ENCODE data around the gene NISCH. TPM values are rescaled to one million over a fixed set of nuclear protein-coding genes. Genes with fewer than 3 reads are reported as not detected.

NISCH gene
- total RNA-seq, 1 experiment from 2014 or later = 72.8 TPM

DNA sequence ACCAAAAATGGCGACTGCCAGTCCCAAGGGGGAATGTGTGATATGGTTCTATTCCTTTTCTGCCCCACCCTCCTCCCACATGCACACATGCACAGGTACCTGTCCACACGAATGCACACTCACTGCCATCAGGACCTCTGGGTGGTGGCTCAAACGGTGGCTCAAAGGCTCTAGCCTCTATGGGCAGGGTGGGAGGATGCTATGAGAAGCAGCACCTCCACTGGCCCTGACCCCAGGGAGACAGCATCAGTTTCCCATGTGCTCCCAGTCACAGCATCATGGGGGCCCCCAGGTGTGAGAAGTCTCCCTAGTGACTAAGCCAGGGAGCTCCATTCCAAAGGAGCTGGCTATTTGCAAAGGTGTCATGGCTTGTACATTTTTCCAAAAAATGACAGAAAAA is 26.4 kb upstream of the NISCH start:
- Histone ChIP-seq H3K27ac (ENCODE audit: low read depth, low read length) (no peak overlapping the region), H3K9ac (ENCODE audit: low read length) (no peak overlapping the region), H3K4me3 (replicated peaks in 1 of 2; ENCODE audit: low read depth in 1 of 2, low read length in 2 of 2) (no peak overlapping the region), H4K20me1 (ENCODE audit: insufficient read depth) (no peaks in the 10 kb centered on the region), H3K36me3 (ENCODE audit: control insufficient read depth in 1 of 2, insufficient read depth in 2 of 2, low read length in 2 of 2) (no peaks in the 10 kb centered on the region), H3K4me2 (ENCODE audit: low read length) (no peak overlapping the region), H3K9me3 (ENCODE audit: control insufficient read depth in 1 of 2, insufficient read depth in 1 of 2, low read depth in 1 of 2, low read length in 2 of 2) (no peaks in the 10 kb centered on the region), H3K9me2 (ENCODE audit: insufficient read depth) (no peaks in the 10 kb centered on the region), H2AFZ (ENCODE audit: low read depth, low read length, poor library complexity, severe bottlenecking) (peak overlapping the region; percentile 60), H3K27me3 (ENCODE audit: insufficient read depth, low read length) (no peaks in the 10 kb centered on the region), H3K79me2 (ENCODE audit: insufficient read depth, low read length) (no peaks in the 10 kb centered on the region), H3K4me1 (ENCODE audit: control insufficient read depth in 1 of 2, insufficient read depth in 2 of 2, low read length in 2 of 2) (no peaks in the 10 kb centered on the region)
- CTCF ChIA-PET = no interaction called here
- 0 out of 2 replicates have a peak, but pooled peaks have one; percentile 5 for ATAC-seq
- intact Hi-C loops (cut with micrococcal nuclease) = no loop called here
- POLR2A ChIA-PET = no interaction called here
- no TSS peak for BruUV-seq (replicated peaks)
- no peak for TF ChIP-seq TCF7L2 (IDR thresholded peaks at IDR 0.05; ENCODE audit: borderline replicate concordance, extremely low read depth, insufficient read depth, insufficient read length)
- no peak for TF ChIP-seq EZH2phosphoT487 (IDR thresholded peaks at IDR 0.05; ENCODE audit: borderline replicate concordance)
- no peak for TF ChIP-seq FOSL1 (IDR thresholded peaks at IDR 0.05; ENCODE audit: low read depth)
- no peak for TF ChIP-seq EGR1 (IDR thresholded peaks at IDR 0.05; ENCODE audit: low read depth)
- TF ChIP-seq CBX3 (IDR thresholded peaks at IDR 0.05; ENCODE audit: low read depth) = no peak
- TF ChIP-seq ZNF274 (IDR thresholded peaks at IDR 0.05; ENCODE audit: low read depth, low read length) = no peak
- no peak for TF ChIP-seq POLR2A (IDR thresholded peaks at IDR 0.05; ENCODE audit: borderline replicate concordance, extremely low read depth, insufficient read depth, insufficient read length)
- no peak for TF ChIP-seq SIN3A (IDR thresholded peaks at IDR 0.05; ENCODE audit: low read depth)
- no peak for TF ChIP-seq SP1 (IDR thresholded peaks at IDR 0.05; ENCODE audit: low read depth)
- DNase-seq (ENCODE audit: low read depth, low spot score) = no peak
- RAD21 ChIA-PET (ENCODE audit: low non-redundant PET in 1 of 2, low total read pairs in 2 of 2, uncharacterized antibody in 2 of 2, unreplicated experiment in 2 of 2) = interaction anchor here in 1 of 2 experiments (0.6 kb wide), 1 partner anchor 119 kb away, joined by 3 read pairs; no protein-coding TSS in a partner anchor

DNA sequence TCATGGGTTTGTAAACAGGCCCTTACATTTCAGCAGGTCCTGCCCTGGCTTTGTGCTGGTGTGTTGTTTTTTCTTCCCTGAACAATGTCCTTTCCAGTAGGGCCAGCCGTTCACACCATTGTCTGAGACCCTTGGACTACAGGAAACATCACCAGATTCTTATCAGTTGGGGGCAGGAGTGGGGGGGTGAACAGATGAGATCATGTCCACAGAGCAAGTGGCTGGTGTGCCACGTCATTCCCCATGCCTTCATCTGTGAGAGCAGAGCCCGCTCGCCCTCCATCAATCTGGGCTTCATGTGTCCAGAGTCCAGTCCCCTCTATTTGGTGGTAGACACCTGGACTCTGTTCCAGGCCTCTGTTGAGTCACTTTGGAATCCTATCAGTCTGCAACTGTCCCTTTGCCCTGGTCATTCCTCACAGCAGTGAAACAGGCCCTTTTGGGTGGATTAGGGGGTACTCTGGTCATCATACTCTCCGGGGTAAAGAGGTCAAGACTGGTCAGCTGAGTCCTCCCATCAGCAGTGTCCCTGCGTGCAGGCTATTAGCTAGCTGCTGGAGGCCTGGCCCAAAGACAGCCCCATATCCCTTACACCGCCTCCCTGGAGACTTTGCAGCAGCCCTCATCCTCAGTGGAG is 25.5 kb upstream of the NISCH start:
- H3K4me3 ChIP-seq (replicated peaks in 1 of 2; ENCODE audit: low read depth in 1 of 2, low read length in 2 of 2) = no peak overlapping the region
- ChIA-PET POLR2A (no interaction called here), CTCF (no interaction called here), RAD21 (ENCODE audit: low non-redundant PET in 1 of 2, low total read pairs in 2 of 2, uncharacterized antibody in 2 of 2, unreplicated experiment in 2 of 2) (interaction anchor here in 1 of 2 experiments (0.6 kb wide), 1 partner anchor 118 kb away, joined by 3 read pairs; no protein-coding TSS in a partner anchor)
- no peaks in the 10 kb centered on the region for H3K9me3 ChIP-seq (ENCODE audit: control insufficient read depth in 1 of 2, insufficient read depth in 1 of 2, low read depth in 1 of 2, low read length in 2 of 2)
- no peak overlapping the region for H2AFZ ChIP-seq (ENCODE audit: low read depth, low read length, poor library complexity, severe bottlenecking)
- intact Hi-C loops (cut with micrococcal nuclease) = no loop called here
- H3K9ac ChIP-seq (ENCODE audit: low read length) = no peak overlapping the region
- H3K4me2 ChIP-seq (ENCODE audit: low read length) = no peak overlapping the region
- no peaks in the 10 kb centered on the region for H4K20me1 ChIP-seq (ENCODE audit: insufficient read depth)
- no peaks in the 10 kb centered on the region for H3K4me1 ChIP-seq (ENCODE audit: control insufficient read depth in 1 of 2, insufficient read depth in 2 of 2, low read length in 2 of 2)
- ATAC-seq (no peak), DNase-seq (ENCODE audit: low read depth, low spot score) (no peak)
- TF ChIP-seq EGR1 (IDR thresholded peaks at IDR 0.05; ENCODE audit: low read depth) (no peak), JUND (IDR thresholded peaks at IDR 0.05) (no peak), SIN3A (IDR thresholded peaks at IDR 0.05; ENCODE audit: low read depth) (no peak), EZH2phosphoT487 (IDR thresholded peaks at IDR 0.05; ENCODE audit: borderline replicate concordance) (no peak), EZH2 (IDR thresholded peaks at IDR 0.05) (no peak), POLR2AphosphoS5 (IDR thresholded peaks at IDR 0.05; ENCODE audit: low read depth, low read length) (no peak), ZNF274 (IDR thresholded peaks at IDR 0.05; ENCODE audit: low read depth, low read length) (no peak), ELF1 (IDR thresholded peaks at IDR 0.05; ENCODE audit: borderline replicate concordance, low read depth) (no peak), SRF (IDR thresholded peaks at IDR 0.05; ENCODE audit: low read depth) (no peak), RAD21 (IDR thresholded peaks at IDR 0.05; ENCODE audit: low read depth) (no peak)
- TF ChIP-seq, protein P1, sequence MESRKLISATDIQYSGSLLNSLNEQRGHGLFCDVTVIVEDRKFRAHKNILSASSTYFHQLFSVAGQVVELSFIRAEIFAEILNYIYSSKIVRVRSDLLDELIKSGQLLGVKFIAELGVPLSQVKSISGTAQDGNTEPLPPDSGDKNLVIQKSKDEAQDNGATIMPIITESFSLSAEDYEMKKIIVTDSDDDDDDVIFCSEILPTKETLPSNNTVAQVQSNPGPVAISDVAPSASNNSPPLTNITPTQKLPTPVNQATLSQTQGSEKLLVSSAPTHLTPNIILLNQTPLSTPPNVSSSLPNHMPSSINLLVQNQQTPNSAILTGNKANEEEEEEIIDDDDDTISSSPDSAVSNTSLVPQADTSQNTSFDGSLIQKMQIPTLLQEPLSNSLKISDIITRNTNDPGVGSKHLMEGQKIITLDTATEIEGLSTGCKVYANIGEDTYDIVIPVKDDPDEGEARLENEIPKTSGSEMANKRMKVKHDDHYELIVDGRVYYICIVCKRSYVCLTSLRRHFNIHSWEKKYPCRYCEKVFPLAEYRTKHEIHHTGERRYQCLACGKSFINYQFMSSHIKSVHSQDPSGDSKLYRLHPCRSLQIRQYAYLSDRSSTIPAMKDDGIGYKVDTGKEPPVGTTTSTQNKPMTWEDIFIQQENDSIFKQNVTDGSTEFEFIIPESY (IDR thresholded peaks at IDR 0.05; ENCODE audit: extremely low read depth, insufficient replicate concordance, low read length) = no peak
- TF ChIP-seq, protein P2, sequence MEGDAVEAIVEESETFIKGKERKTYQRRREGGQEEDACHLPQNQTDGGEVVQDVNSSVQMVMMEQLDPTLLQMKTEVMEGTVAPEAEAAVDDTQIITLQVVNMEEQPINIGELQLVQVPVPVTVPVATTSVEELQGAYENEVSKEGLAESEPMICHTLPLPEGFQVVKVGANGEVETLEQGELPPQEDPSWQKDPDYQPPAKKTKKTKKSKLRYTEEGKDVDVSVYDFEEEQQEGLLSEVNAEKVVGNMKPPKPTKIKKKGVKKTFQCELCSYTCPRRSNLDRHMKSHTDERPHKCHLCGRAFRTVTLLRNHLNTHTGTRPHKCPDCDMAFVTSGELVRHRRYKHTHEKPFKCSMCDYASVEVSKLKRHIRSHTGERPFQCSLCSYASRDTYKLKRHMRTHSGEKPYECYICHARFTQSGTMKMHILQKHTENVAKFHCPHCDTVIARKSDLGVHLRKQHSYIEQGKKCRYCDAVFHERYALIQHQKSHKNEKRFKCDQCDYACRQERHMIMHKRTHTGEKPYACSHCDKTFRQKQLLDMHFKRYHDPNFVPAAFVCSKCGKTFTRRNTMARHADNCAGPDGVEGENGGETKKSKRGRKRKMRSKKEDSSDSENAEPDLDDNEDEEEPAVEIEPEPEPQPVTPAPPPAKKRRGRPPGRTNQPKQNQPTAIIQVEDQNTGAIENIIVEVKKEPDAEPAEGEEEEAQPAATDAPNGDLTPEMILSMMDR (IDR thresholded peaks at IDR 0.05 in 2 of 3, conservative IDR thresholded peaks at IDR 0.05 in 1 of 3; ENCODE audit: borderline replicate concordance in 1 of 3, insufficient read depth in 1 of 3, low read depth in 2 of 3, low read length in 2 of 3) = no peak
- H3K79me2 ChIP-seq (ENCODE audit: insufficient read depth, low read length) = no peaks in the 10 kb centered on the region
- no TSS peak for BruUV-seq (replicated peaks)
- H3K27me3 ChIP-seq (ENCODE audit: insufficient read depth, low read length) = no peaks in the 10 kb centered on the region
- H3K27ac ChIP-seq (ENCODE audit: low read depth, low read length) = no peak overlapping the region
- no peaks in the 10 kb centered on the region for H3K9me2 ChIP-seq (ENCODE audit: insufficient read depth)
- H3K36me3 ChIP-seq (ENCODE audit: control insufficient read depth in 1 of 2, insufficient read depth in 2 of 2, low read length in 2 of 2) = no peaks in the 10 kb centered on the region

Data from HCT116 (cell line).